HL-60 (cell line): ENCODE results near the gene SVEP1.

Source experiments
- POLR2AphosphoS5 ChIP-seq: IDR thresholded peaks from 2 replicates; pipeline ENCODE4 v1.6.1; 2012; ENCODE audit warnings: low read depth
- TF ChIP-seq, protein P1 (sequence below): IDR thresholded peaks from one replicate; pipeline ENCODE4 v1.5.1; 2011; ENCODE audit warnings: low read length, control low read depth, inconsistent platforms; ENCODE audit not compliant: insufficient read depth
- TF ChIP-seq, protein P2 (sequence below): IDR thresholded peaks from 2 replicates; pipeline ENCODE4 v1.6.1; 2012; ENCODE audit warnings: low read depth; ENCODE audit not compliant: insufficient replicate concordance

DNA sequence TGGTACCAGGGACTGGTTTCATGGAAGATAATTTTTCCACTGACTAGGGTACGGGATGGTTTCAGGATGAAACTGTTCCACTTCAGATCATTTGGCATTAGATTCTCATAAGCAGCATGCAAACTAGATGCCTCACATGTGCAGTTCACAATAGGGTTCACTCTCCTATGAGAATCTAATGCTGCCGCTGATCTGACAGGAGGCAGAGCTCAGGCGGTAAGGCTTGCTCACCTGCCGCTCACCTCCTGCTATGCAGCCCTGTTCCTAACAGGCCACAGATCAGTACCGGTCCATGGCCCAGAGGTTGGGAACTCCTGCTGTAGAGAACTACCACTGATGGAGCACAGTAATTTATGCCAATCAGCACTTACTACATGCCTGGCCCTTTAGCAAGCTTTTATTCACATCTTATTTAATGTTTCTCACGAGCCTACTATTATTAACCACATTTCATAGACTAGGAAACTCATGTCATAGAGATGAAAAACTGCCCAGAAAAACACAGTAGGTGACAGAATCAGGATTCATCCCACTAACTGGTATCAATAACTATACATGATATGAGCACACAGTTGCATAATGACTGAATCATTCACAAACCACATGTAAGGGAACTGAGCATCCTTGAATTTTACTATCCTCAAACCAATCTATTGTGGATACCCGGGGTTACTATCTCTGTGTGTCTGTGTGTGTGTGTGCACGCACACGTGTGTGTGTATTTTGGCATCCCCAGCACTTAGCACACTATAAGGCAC lies 46.5 kb downstream of the SVEP1 start:
- TF ChIP-seq, protein P1, sequence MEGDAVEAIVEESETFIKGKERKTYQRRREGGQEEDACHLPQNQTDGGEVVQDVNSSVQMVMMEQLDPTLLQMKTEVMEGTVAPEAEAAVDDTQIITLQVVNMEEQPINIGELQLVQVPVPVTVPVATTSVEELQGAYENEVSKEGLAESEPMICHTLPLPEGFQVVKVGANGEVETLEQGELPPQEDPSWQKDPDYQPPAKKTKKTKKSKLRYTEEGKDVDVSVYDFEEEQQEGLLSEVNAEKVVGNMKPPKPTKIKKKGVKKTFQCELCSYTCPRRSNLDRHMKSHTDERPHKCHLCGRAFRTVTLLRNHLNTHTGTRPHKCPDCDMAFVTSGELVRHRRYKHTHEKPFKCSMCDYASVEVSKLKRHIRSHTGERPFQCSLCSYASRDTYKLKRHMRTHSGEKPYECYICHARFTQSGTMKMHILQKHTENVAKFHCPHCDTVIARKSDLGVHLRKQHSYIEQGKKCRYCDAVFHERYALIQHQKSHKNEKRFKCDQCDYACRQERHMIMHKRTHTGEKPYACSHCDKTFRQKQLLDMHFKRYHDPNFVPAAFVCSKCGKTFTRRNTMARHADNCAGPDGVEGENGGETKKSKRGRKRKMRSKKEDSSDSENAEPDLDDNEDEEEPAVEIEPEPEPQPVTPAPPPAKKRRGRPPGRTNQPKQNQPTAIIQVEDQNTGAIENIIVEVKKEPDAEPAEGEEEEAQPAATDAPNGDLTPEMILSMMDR, result no peak
- no peak for TF ChIP-seq POLR2AphosphoS5
- TF ChIP-seq, protein P2, sequence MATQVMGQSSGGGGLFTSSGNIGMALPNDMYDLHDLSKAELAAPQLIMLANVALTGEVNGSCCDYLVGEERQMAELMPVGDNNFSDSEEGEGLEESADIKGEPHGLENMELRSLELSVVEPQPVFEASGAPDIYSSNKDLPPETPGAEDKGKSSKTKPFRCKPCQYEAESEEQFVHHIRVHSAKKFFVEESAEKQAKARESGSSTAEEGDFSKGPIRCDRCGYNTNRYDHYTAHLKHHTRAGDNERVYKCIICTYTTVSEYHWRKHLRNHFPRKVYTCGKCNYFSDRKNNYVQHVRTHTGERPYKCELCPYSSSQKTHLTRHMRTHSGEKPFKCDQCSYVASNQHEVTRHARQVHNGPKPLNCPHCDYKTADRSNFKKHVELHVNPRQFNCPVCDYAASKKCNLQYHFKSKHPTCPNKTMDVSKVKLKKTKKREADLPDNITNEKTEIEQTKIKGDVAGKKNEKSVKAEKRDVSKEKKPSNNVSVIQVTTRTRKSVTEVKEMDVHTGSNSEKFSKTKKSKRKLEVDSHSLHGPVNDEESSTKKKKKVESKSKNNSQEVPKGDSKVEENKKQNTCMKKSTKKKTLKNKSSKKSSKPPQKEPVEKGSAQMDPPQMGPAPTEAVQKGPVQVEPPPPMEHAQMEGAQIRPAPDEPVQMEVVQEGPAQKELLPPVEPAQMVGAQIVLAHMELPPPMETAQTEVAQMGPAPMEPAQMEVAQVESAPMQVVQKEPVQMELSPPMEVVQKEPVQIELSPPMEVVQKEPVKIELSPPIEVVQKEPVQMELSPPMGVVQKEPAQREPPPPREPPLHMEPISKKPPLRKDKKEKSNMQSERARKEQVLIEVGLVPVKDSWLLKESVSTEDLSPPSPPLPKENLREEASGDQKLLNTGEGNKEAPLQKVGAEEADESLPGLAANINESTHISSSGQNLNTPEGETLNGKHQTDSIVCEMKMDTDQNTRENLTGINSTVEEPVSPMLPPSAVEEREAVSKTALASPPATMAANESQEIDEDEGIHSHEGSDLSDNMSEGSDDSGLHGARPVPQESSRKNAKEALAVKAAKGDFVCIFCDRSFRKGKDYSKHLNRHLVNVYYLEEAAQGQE, result no peak
